ENCODE data around the gene NLRC3.

- TF ChIP-seq CTCF (IDR thresholded peaks at IDR 0.05) (peak; percentile 13), EZH2 (IDR thresholded peaks at IDR 0.05; ENCODE audit: borderline replicate concordance, insufficient read depth, low read depth, low read length, poor library complexity, severe bottlenecking) (no peak)
Measured at GRCh38 chr16:3550851-3551847, 26.1 kb downstream of the NLRC3 start.
